DOHH2 (cell line): Measurements from ENCODE around the gene BMPER.

Experiments used
- H3F3A ChIP-seq: fragments of 200-600 bp; sonication (generic), shearing (Covaris generic); 2 replicates; pipeline ENCODE4 v1.6.0; 2016; ENCODE audit warnings: antibody characterized with exemption, mild to moderate bottlenecking; ENCODE audit not compliant: control insufficient read depth, insufficient read depth
- H3K27ac ChIP-seq: fragments of 200-600 bp; sonication (generic); 2 replicates; pipeline ENCODE4 v1.5.1; 2014; ENCODE audit warnings: low read depth, mild to moderate bottlenecking, low read length, moderate library complexity
- H3K27me3 ChIP-seq: fragments of 200-600 bp; sonication (generic); 2 replicates; pipeline ENCODE4 v1.6.1; 2014; ENCODE audit warnings: mild to moderate bottlenecking, low read length, mixed read lengths; ENCODE audit not compliant: control insufficient read depth
- H3K36me3 ChIP-seq: fragments of 200-600 bp; sonication (generic); 2 replicates; pipeline ENCODE4 v1.6.1; 2014; ENCODE audit warnings: mild to moderate bottlenecking, low read length, moderate library complexity, mixed read lengths; ENCODE audit not compliant: control insufficient read depth
- H3K4me1 ChIP-seq: fragments of 200-600 bp; sonication (generic); 2 replicates; pipeline ENCODE4 v1.6.1; 2014; ENCODE audit warnings: mild to moderate bottlenecking, low read length, mixed read lengths; ENCODE audit not compliant: control insufficient read depth
- H3K4me2 ChIP-seq: fragments of 200-600 bp; sonication (generic); 2 replicates; pipeline ENCODE4 v1.6.0; 2014; ENCODE audit warnings: mild to moderate bottlenecking, low read length, moderate library complexity
- H3K4me3 ChIP-seq: fragments of 200-600 bp; sonication (generic); 2 replicates; pipeline ENCODE4 v1.5.1; 2014; ENCODE audit warnings: mild to moderate bottlenecking, low read length, mixed read lengths
- H3K79me2 ChIP-seq: fragments of 200-600 bp; sonication (generic); 2 replicates; pipeline ENCODE4 v1.6.1; 2014; ENCODE audit warnings: mild to moderate bottlenecking, low read length, mixed read lengths; ENCODE audit not compliant: control insufficient read depth
- H3K9me2 ChIP-seq: fragments of 200-600 bp; sonication (generic); replicated peaks from 2 replicates; pipeline ENCODE4 v1.6.1; 2014; ENCODE audit warnings: mild to moderate bottlenecking, low read length, mixed read lengths; ENCODE audit not compliant: control insufficient read depth
- H3K9me3 ChIP-seq: fragments of 200-600 bp; sonication (generic); 2 replicates; pipeline ENCODE4 v1.6.1; 2014; ENCODE audit warnings: antibody characterized with exemption, low read length, mixed read lengths; ENCODE audit not compliant: control insufficient read depth, insufficient read depth
- H4K20me1 ChIP-seq: fragments of 200-600 bp; sonication (generic); 2 replicates; pipeline ENCODE4 v1.6.0; 2014; ENCODE audit warnings: low read depth, mild to moderate bottlenecking, antibody characterized with exemption, low read length, moderate library complexity; ENCODE audit not compliant: control insufficient read depth, insufficient read depth
- CTCF ChIP-seq: fragments of 200-600 bp; sonication (generic); IDR thresholded peaks from one replicate; pipeline ENCODE4 v1.5.1; 2014; ENCODE audit warnings: antibody characterized with exemption, mild to moderate bottlenecking, low read depth, low read length; ENCODE audit not compliant: poor library complexity, severe bottlenecking
- EZH2phosphoT487 ChIP-seq: fragments of 200-600 bp; sonication (generic); IDR thresholded peaks from 2 replicates; pipeline ENCODE4 v1.6.1; 2017; ENCODE audit warnings: borderline replicate concordance, mild to moderate bottlenecking, antibody characterized with exemption, low read length, moderate library complexity, mixed read lengths

Gene BMPER

GRCh38 chr7:34086064-34086463 is 180.7 kb downstream of the BMPER start:
- no peak overlapping the region for H3K4me3 ChIP-seq
- no peaks in the 10 kb centered on the region for H3K36me3 ChIP-seq
- no peaks in the 10 kb centered on the region for H4K20me1 ChIP-seq
- H3K27me3 ChIP-seq = 0 out of 2 replicates have a peak, but pooled peaks cover 2% of the 10 kb centered on the region
- no peaks in the 10 kb centered on the region; the same call in 1 of the 2 replicates for H3K9me2 ChIP-seq
- no peaks in the 10 kb centered on the region for H3F3A ChIP-seq
- H3K4me2 ChIP-seq = no peak overlapping the region
- no peaks in the 10 kb centered on the region for H3K79me2 ChIP-seq
- TF ChIP-seq EZH2phosphoT487 = no peak
- no peak for TF ChIP-seq CTCF
- no peaks in the 10 kb centered on the region for H3K4me1 ChIP-seq
- H3K27ac ChIP-seq = no peak overlapping the region
- H3K9me3 ChIP-seq = no peaks in the 10 kb centered on the region

GRCh38 chr7:34086981-34087380 is 181.6 kb downstream of the BMPER start:
- H3K27ac ChIP-seq = no peak overlapping the region
- no peaks in the 10 kb centered on the region for H3K9me3 ChIP-seq
- H3K79me2 ChIP-seq = no peaks in the 10 kb centered on the region
- no peaks in the 10 kb centered on the region for H3K36me3 ChIP-seq
- TF ChIP-seq CTCF (no peak), EZH2phosphoT487 (no peak)
- no peaks in the 10 kb centered on the region; the same call in 1 of the 2 replicates for H3K9me2 ChIP-seq
- H3K27me3 ChIP-seq = 0 out of 2 replicates have a peak, but pooled peaks cover 2% of the 10 kb centered on the region
- H3F3A ChIP-seq = no peaks in the 10 kb centered on the region
- H3K4me2 ChIP-seq = no peak overlapping the region
- no peaks in the 10 kb centered on the region for H4K20me1 ChIP-seq
- no peaks in the 10 kb centered on the region for H3K4me1 ChIP-seq
- H3K4me3 ChIP-seq = no peak overlapping the region

GRCh38 chr7:34087892-34088891 is 182.9 kb downstream of the BMPER start:
- TF ChIP-seq CTCF = peak; percentile 70
- no peak for TF ChIP-seq EZH2phosphoT487
- no peaks in the 10 kb centered on the region for H3K36me3 ChIP-seq
- H3K27ac ChIP-seq = no peak overlapping the region
- H3K4me2 ChIP-seq = no peak overlapping the region
- H3K9me2 ChIP-seq = no peaks in the 10 kb centered on the region; the same call in 1 of the 2 replicates
- no peaks in the 10 kb centered on the region for H3F3A ChIP-seq
- H3K27me3 ChIP-seq = 0 out of 2 replicates have a peak, but pooled peaks cover 2% of the 10 kb centered on the region
- H3K4me3 ChIP-seq = no peak overlapping the region
- no peaks in the 10 kb centered on the region for H3K9me3 ChIP-seq
- H4K20me1 ChIP-seq = no peaks in the 10 kb centered on the region
- H3K4me1 ChIP-seq = no peaks in the 10 kb centered on the region
- H3K79me2 ChIP-seq = no peaks in the 10 kb centered on the region
